A673 (cell line): ENCODE measurements around the gene UBE3B.

Experiments
- CTCF ChIP-seq: fragments of 300-800, 200-600 bp; sonication (generic); conservative IDR thresholded peaks from 2 replicates; pipeline ENCODE4 v1.5.1; 2017; ENCODE audit warnings: low read depth, mild to moderate bottlenecking, antibody characterized with exemption, low read length, moderate library complexity, mixed read lengths
- EZH2 ChIP-seq: fragments of 200-600 bp; sonication (generic); IDR thresholded peaks from 2 replicates; pipeline ENCODE4 v1.6.1; 2017; ENCODE audit warnings: borderline replicate concordance, low read depth, mild to moderate bottlenecking, mixed read lengths, antibody characterized with exemption, low read length; ENCODE audit not compliant: poor library complexity, severe bottlenecking

- TF ChIP-seq CTCF (no peak), EZH2 (no peak)
These were observed 63.9 kb downstream of the UBE3B start for GRCh38 chr12:109541413-109541726.
